Measurements from ENCODE around the gene NRCAM. TPM values are rescaled to one million over a fixed set of nuclear protein-coding genes. Genes with fewer than 3 reads are reported as not detected.

The NRCAM gene
- total RNA-seq, 1 experiment from 2014 or later: 2.7 TPM

- TF ChIP-seq ZSCAN18 (CRISPR knock-in tag; IDR thresholded peaks at IDR 0.05): no peak
Observed at GRCh38 chr7:108285003-108285368, 171.2 kb downstream of the NRCAM start (continued).

- Mint-ChIP-seq H3K27ac (no peak overlapping the region; the same call in 1 of the 2 replicates), H3K9me3 (peaks cover 7% of the 10 kb centered on the region; the same call in 1 of the 2 replicates), H3K4me3 (no peak overlapping the region), H3K27me3 (ENCODE audit: low read depth) (no peaks in the 10 kb centered on the region), H3K36me3 (no peaks in the 10 kb centered on the region), H3K4me1 (peaks cover 8% of the 10 kb centered on the region; the same call in 1 of the 2 replicates)
- no peak for DNase-seq (ENCODE audit: low spot score)
- ATAC-seq: no peak
- ChIA-PET CTCF (no interaction called here), POLR2A (no interaction called here)
- TF ChIP-seq NR1H2 (CRISPR knock-in tag; IDR thresholded peaks at IDR 0.05) (no peak), ZNF416 (CRISPR knock-in tag; IDR thresholded peaks at IDR 0.05) (no peak), E2F5 (CRISPR knock-in tag; IDR thresholded peaks at IDR 0.05) (no peak), ZNF532 (CRISPR knock-in tag; IDR thresholded peaks at IDR 0.05; ENCODE audit: borderline replicate concordance) (no peak), ZNF512 (CRISPR knock-in tag; IDR thresholded peaks at IDR 0.05; ENCODE audit: borderline replicate concordance) (no peak), NR2C2 (CRISPR knock-in tag; IDR thresholded peaks at IDR 0.05) (no peak), E2F4 (CRISPR knock-in tag; IDR thresholded peaks at IDR 0.05; ENCODE audit: borderline replicate concordance, low read depth) (no peak)
Observed at GRCh38 chr7:108284349-108285002, 171.8 kb downstream of the NRCAM start.

GRCh38 chr7:108283252-108283651 is 173.0 kb downstream of the NRCAM start:
- CTCF ChIA-PET: no interaction called here
- POLR2A ChIA-PET: no interaction called here
- TF ChIP-seq AR (CRISPR knock-in tag; IDR thresholded peaks at IDR 0.05) (no peak), NR3C1 (CRISPR knock-in tag; conservative IDR thresholded peaks at IDR 0.05; ENCODE audit: low read depth) (no peak), ZNF317 (CRISPR knock-in tag; IDR thresholded peaks at IDR 0.05; ENCODE audit: borderline replicate concordance, low read depth) (no peak), ZNF219 (CRISPR knock-in tag; IDR thresholded peaks at IDR 0.05; ENCODE audit: borderline replicate concordance) (no peak), FOXK1 (CRISPR knock-in tag; IDR thresholded peaks at IDR 0.05) (no peak), PREB (CRISPR knock-in tag; IDR thresholded peaks at IDR 0.05; ENCODE audit: borderline replicate concordance) (no peak)
- no peak for DNase-seq (ENCODE audit: low spot score)
- ATAC-seq: no peak
- Mint-ChIP-seq H3K27ac (no peak overlapping the region), H3K36me3 (no peaks in the 10 kb centered on the region), H3K27me3 (ENCODE audit: low read depth) (no peaks in the 10 kb centered on the region), H3K9me3 (peaks cover 7% of the 10 kb centered on the region; the same call in 1 of the 2 replicates), H3K4me3 (no peak overlapping the region), H3K4me1 (peaks cover 8% of the 10 kb centered on the region; the same call in 1 of the 2 replicates)
